Right lobe of liver (tissue), 4 donors: ENCODE measurements around the gene ATP8B3.

ENCODE experiments used
- POLR2A ChIP-seq: fragments of 450-650 bp; IDR thresholded peaks from one replicate; pipeline ENCODE4 v1.6.1; 2017; ENCODE audit warnings: antibody characterized with exemption, mild to moderate bottlenecking
- TF ChIP-seq, protein P1 (sequence below), 4 donors: fragments of 200-600 bp in 3 of 4; fragments of 450-650 bp in 1 of 4; IDR thresholded peaks; one replicate each; pipeline versions ENCODE4 v1.5.1 to v1.8.0; 2016 to 2022; ENCODE audit warnings: antibody characterized with exemption in 4 of 4, mild to moderate bottlenecking in 2 of 4
- donor health status: DM: no; HTN: no; CAD: no.
- donor health status: DM: no; HTN: no; CAD: no.
- donor health status: DM: no; HTN: yes; CAD: no.

GRCh38 chr19:1846517-1847204 lies 34.6 kb upstream of the ATP8B3 start:
- no peak for TF ChIP-seq POLR2A
- TF ChIP-seq, protein P1, sequence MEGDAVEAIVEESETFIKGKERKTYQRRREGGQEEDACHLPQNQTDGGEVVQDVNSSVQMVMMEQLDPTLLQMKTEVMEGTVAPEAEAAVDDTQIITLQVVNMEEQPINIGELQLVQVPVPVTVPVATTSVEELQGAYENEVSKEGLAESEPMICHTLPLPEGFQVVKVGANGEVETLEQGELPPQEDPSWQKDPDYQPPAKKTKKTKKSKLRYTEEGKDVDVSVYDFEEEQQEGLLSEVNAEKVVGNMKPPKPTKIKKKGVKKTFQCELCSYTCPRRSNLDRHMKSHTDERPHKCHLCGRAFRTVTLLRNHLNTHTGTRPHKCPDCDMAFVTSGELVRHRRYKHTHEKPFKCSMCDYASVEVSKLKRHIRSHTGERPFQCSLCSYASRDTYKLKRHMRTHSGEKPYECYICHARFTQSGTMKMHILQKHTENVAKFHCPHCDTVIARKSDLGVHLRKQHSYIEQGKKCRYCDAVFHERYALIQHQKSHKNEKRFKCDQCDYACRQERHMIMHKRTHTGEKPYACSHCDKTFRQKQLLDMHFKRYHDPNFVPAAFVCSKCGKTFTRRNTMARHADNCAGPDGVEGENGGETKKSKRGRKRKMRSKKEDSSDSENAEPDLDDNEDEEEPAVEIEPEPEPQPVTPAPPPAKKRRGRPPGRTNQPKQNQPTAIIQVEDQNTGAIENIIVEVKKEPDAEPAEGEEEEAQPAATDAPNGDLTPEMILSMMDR (IDR thresholded peaks at IDR 0.05) = no peak
